Small intestine (tissue), 7 donors: Measurements from ENCODE around the gene GTSE1. TPM values are rescaled to one million over a fixed set of nuclear protein-coding genes. Genes with fewer than 3 reads are reported as not detected.

ENCODE experiments used
- DNase-seq, 2 donors: peaks; one replicate each; pipeline versions ENCODE4 v3.0.0 to v3.0.0-alpha.2; 2013
- FAIRE-seq: peaks from 2 replicates; lab custom pipeline; 2012; peaks lifted over from hg19 to GRCh38; lab: Jason Lieb, UNC
- H3K27ac ChIP-seq, 3 donors: one replicate each; pipeline ENCODE4 v1.5.1; 2013; ENCODE audit warnings: low read length in 2 of 3, mild to moderate bottlenecking in 2 of 3, control low read depth in 1 of 3, inconsistent platforms in 1 of 3, low read depth in 1 of 3, moderate library complexity in 1 of 3
- H3K27me3 ChIP-seq, 3 donors: one replicate each; pipeline ENCODE4 v1.6.1; 2013; ENCODE audit warnings: low read length in 3 of 3, inconsistent platforms in 1 of 3; ENCODE audit not compliant: control insufficient read depth in 3 of 3, insufficient read depth in 3 of 3
- H3K36me3 ChIP-seq, 3 donors: one replicate each; pipeline ENCODE4 v1.6.1; 2013; ENCODE audit warnings: low read length in 3 of 3, inconsistent platforms in 1 of 3, low read depth in 1 of 3, mild to moderate bottlenecking in 1 of 3, moderate library complexity in 1 of 3; ENCODE audit not compliant: control insufficient read depth in 3 of 3, insufficient read depth in 2 of 3
- H3K4me1 ChIP-seq, 3 donors: one replicate each; pipeline ENCODE4 v1.6.1; 2013; ENCODE audit warnings: low read length in 2 of 3, inconsistent platforms in 1 of 3, low read depth in 1 of 3, mild to moderate bottlenecking in 1 of 3, moderate library complexity in 1 of 3; ENCODE audit not compliant: control insufficient read depth in 3 of 3, insufficient read depth in 2 of 3
- H3K4me3 ChIP-seq, 3 donors: one replicate each; pipeline ENCODE4 v1.5.1; 2013; ENCODE audit warnings: low read length in 3 of 3, control low read depth in 1 of 3, inconsistent platforms in 1 of 3, low read depth in 1 of 3, mild to moderate bottlenecking in 1 of 3, moderate library complexity in 1 of 3
- H3K9me3 ChIP-seq, 2 donors: one replicate each; pipeline ENCODE4 v1.6.1; 2013; ENCODE audit warnings: low read depth in 1 of 2, low read length in 1 of 2; ENCODE audit not compliant: control insufficient read depth in 2 of 2, insufficient read depth in 1 of 2
- WGBS, 3 donors: extraction: QIAGEN DNeasy Blood & Tissue Kit; methylation state at CpG; one replicate each; pipeline ENCODE4 v1.1.7; 2013; 5-methylcytosine and 5-hydroxymethylcytosine counted together
- polyA plus RNA-seq, 4 donors: library from polyadenylated mRNA; stranded (reverse) in 3 of 4; unstranded in 1 of 4; fragments of 200-250 nt in 3 of 4; fragments of 120-200 nt in 1 of 4; gene quantifications; one replicate each; pipeline versions ENCODE4 v1.2.1 to v1.2.3, GENCODE V29; 2013
- donor health status: healthy with polysubstance abuse.
- donor health status: control.
- donor health status: control.
- donor health status: Bipolar disorder and iron deficiency.
- donor health status: healthy.

The GTSE1 gene
- polyA plus RNA-seq, 4 donors = 0.27 to 13.8 (median 5.1) TPM

DNA sequence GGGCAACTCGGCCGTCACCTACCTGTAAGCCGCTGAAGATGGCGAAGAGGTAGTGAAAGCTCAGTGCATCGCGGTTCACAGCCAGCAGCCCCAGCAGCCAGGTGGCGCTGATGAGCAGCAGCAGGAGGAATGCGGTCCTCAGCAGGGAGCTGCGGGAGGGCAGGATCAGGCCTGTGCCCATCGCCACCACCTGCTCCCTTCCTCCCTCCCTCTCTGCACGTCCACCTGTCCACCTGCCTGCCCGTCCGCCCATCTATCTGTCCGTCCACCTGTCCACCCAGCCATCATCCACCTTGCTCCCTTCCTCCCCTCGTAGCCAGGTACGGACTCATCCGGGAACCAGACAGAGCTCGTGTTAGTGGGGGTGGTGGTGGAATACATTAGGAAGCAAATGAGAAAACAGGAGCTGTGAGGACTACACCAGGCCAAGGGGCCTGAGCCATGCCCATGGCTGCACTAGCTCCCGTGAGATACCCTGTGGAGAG lies 71.1 kb downstream of the GTSE1 start:
- no peak overlapping the region for H3K4me3 ChIP-seq
- H3K36me3 ChIP-seq = peaks cover 0 to 40% (median 0%) of the 10 kb centered on the region in 3 donors
- WGBS, 3 donors = 29 to 41% (median 35%) methylated on average over 12 to 19 of the region's 19 CpGs
- H3K4me1 ChIP-seq = peaks cover 0 to 22% (median 3%) of the 10 kb centered on the region in 3 donors
- FAIRE-seq (no peak), DNase-seq (peak; percentile 74 to 83)
- H3K9me3 ChIP-seq = no peaks in the 10 kb centered on the region
- no peak overlapping the region for H3K27ac ChIP-seq
- H3K27me3 ChIP-seq = no peaks in the 10 kb centered on the region

DNA sequence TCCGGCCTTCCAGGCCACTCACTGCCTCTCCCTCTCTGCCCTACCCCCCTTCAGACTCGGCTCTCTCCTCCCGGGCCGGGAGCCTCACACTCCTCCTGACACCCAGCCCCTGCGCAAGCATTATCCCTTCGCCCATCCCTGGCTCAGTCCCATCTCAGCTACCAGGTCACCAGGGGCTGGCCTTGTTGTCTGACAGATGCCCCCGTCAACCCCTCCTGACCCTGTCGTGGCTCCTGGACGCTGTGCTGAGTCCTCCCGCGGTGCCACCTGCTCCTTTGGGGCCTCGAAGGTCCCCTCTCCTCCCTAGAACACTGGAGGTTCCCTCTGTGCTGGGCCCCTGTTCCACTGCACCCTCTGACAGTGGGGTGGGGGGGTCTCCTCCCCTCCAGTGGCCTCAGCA lies 71.8 kb downstream of the GTSE1 start:
- Histone ChIP-seq H3K4me3 (no peak overlapping the region), H3K27me3 (no peaks in the 10 kb centered on the region), H3K4me1 (peaks cover 0 to 17% (median 3%) of the 10 kb centered on the region in 3 donors), H3K9me3 (no peaks in the 10 kb centered on the region), H3K27ac (no peak overlapping the region), H3K36me3 (peaks cover 0 to 36% (median 0%) of the 10 kb centered on the region in 3 donors)
- no peak for FAIRE-seq
- WGBS, 3 donors = 81 to 87% (median 85%) methylated on average over 12 of the region's 12 CpGs
- DNase-seq = no peak

DNA sequence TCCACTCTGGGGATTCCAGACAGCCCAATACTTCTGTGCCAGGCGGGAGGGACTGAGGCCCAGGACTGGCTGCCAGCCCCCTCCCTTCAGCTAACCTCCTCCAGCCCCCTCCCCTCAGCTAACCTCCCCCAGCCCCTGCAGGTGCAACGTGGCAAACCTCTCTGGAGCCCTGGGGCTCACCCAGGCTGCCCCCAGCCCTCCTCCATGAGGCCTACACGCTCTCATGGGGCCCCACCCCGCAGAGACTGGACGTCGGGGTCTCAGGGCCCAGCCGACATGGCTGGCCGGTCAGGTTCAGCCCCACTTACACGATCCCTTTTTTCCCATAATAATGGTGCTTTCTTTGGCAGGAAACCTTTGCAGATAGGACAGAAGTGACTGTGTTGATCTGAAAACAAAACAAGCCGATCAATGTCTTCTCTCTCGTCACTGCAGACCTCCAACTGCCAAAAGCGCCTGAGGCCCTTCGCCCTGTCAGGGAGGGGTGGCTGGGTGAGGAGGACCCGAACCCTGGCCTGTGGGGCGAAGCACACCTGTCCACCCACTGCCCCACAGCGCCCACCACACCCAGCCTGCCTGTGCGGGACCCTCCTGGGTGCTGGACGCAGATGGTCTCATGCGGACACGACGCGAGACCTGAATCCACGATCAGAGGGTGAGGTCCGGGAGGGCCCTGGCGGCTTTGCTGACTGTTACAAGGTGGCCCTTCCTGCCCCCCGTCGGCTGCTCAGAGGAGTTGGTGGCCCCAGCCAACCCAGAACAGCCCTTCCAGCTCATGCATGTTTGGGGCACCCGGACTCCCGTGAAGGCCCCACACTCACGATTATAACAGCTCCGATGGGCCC lies 72.4 kb downstream of the GTSE1 start:
- H3K27me3 ChIP-seq = no peaks in the 10 kb centered on the region
- no peak overlapping the region for H3K4me3 ChIP-seq
- H3K4me1 ChIP-seq = peaks cover 3 to 17% (median 3%) of the 10 kb centered on the region in 3 donors
- WGBS, 3 donors = 91 to 92% (median 91%) methylated on average over 31 of the region's 31 CpGs
- H3K36me3 ChIP-seq = peaks cover 0 to 31% (median 0%) of the 10 kb centered on the region in 3 donors
- no peak overlapping the region for H3K27ac ChIP-seq
- no peaks in the 10 kb centered on the region for H3K9me3 ChIP-seq
- DNase-seq = no peak
- no peak for FAIRE-seq

DNA sequence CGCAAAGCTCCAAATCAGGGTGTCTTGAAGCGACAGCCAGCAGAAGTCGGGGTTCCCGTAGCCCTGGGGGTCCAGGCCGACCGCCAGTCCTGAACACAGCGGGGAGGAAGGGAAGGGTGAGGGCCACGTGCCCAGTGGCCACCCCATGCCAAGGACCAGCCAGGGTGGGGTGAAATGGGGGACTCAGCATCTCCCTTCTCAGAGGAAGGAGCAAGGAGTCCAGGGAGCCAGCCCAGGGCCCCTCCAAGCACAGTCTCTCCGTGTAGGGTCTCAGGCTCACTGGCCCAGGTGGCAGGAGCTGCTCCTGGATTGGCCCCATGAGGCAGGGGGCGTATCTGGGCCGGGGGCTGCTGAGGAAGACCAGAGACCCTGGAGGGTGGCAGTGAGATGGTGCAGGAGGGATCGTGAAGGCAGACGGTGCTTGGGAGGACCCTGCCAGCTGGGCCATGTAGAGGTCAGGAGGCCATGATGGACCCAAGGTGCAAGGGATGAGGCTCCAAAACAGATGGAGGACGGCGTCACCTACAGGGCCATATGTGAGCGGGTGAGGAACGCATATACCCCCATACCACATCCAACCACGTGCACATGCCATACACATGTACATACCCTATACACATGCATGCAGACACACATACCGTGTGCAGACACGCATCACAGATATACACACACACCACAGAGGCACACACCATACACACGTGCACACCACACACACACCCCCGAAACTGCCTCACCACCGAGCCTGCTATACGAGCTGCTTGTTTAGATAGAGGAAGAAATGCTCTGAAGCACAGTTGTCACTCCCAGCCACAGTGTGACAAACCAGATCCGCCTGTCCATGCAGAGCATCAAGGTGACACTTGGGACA lies 73.3 kb downstream of the GTSE1 start:
- H3K4me1 ChIP-seq = peaks cover 3 to 17% (median 5%) of the 10 kb centered on the region in 3 donors
- H3K9me3 ChIP-seq = peaks cover 0 to 7% of the 10 kb centered on the region in 2 donors
- H3K27me3 ChIP-seq = no peaks in the 10 kb centered on the region
- H3K36me3 ChIP-seq = peaks cover 0 to 27% (median 0%) of the 10 kb centered on the region in 3 donors
- DNase-seq = no peak
- no peak overlapping the region for H3K4me3 ChIP-seq
- WGBS, 3 donors = 70 to 80% (median 77%) methylated on average over 25 of the region's 25 CpGs
- H3K27ac ChIP-seq = peak overlapping the region in 1 of 3 donors; percentile 73
- no peak for FAIRE-seq

DNA sequence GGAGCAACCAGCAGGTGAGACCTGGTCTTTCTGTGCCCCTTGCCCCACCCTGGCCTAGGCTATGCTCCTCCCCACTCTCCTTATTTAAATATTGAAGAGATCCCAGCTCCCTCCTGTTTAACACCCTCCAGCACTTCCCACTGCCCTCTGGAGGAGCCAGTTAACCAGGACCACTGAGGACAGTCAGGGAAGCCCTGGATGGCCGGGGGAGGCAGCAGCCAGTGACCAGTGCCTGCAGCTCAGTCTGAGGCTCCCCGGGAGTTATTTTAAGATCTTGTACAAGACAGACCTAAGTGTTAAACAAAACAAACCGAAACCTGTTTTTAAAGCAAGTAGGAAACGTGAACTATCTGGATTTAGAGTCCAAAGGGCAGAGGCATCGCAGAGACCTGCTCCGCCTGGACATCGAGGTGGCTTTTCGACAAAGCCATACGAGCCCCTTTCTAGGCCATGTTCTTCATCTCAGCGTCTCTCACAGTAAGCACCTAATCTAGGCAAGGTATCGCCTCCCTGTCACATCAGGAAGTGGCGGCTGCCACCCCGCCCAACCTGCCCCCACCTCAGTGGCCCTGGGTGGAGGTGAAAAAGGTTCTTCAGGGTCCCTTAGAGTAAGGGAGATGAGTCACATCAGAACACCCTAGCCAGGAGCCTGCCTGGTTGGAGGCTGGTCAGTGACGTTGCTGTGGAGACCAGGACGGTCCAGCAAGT lies 74.1 kb downstream of the GTSE1 start:
- no peak for FAIRE-seq
- H3K4me3 ChIP-seq = no peak overlapping the region
- WGBS, 3 donors = 15 to 61% (median 41%) methylated on average over 15 of the region's 15 CpGs

DNA sequence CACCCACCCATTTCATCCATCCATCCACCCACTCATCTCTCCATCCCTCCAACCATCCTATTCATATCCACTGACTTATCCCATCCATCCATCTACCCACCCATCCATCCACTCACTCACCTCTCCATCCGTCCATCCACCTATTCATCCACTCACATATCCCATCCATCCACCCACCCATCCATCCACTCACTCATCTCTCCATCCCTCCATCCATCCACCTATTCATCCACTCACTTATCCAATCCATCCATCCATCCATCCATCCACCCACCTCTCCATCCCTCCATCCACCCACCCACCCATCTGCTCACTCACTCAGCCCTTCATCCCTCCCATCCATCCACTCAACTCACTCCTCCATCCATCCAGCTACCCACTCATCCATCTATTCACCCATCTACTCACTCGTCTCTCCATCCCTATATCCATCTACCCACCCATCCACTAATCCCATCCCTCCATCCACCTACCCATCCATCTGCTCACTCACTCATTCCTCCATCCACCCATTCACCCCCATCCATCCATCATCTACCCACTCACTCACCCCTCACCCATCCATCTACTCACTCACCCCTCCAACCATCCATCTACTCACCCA lies 75.1 kb downstream of the GTSE1 start:
- H3K27ac ChIP-seq = no peak overlapping the region
- WGBS, 3 donors = 87 to 89% (median 88%) methylated on average over 2 of the region's 2 CpGs
- H3K27me3 ChIP-seq = no peaks in the 10 kb centered on the region
- peaks cover 0 to 26% (median 0%) of the 10 kb centered on the region in 3 donors for H3K36me3 ChIP-seq
- FAIRE-seq (no peak), DNase-seq (no peak)
- peaks cover 3 to 18% (median 5%) of the 10 kb centered on the region in 3 donors for H3K4me1 ChIP-seq
- peaks cover 0 to 17% of the 10 kb centered on the region in 2 donors for H3K9me3 ChIP-seq
- H3K4me3 ChIP-seq = no peak overlapping the region

More for the DNA sequence above, 74.1 kb downstream of the GTSE1 start:
- Histone ChIP-seq H3K36me3 (peaks cover 0 to 23% (median 0%) of the 10 kb centered on the region in 3 donors), H3K27ac (peak overlapping the region in 1 of 3 donors; percentile 73), H3K4me1 (peaks cover 3 to 17% (median 5%) of the 10 kb centered on the region in 3 donors), H3K27me3 (no peaks in the 10 kb centered on the region), H3K9me3 (peaks cover 0 to 14% of the 10 kb centered on the region in 2 donors)
- DNase-seq = peak; percentile 68 to 76

DNA sequence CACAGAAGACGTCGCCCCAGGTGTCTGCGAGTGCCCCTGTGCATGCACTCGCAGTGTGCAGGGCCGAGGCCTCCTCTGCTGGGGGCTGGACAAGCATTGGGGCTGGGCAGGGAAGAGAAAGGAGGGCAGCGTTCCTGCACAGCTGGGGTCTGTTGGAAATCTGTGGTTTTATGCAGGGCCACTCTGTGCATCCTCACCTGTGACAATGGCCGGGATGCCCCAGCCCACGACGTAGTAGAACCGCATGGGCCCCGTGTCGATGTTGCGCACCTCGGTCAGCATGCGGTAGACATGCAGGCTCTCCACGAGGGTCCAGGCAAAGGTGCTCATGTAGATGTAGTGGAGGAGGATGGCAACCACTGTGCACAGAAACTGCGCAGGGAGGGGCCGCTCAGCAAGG lies 76.0 kb downstream of the GTSE1 start:
- Histone ChIP-seq H3K27ac (no peak overlapping the region), H3K4me1 (peaks cover 3 to 27% (median 5%) of the 10 kb centered on the region in 3 donors), H3K4me3 (no peak overlapping the region), H3K9me3 (peaks cover 0 to 19% of the 10 kb centered on the region in 2 donors), H3K36me3 (peaks cover 0 to 28% (median 0%) of the 10 kb centered on the region in 3 donors), H3K27me3 (no peaks in the 10 kb centered on the region)
- DNase-seq (no peak), FAIRE-seq (no peak)
- 80 to 93% (median 85%) methylated on average over 18 of the region's 18 CpGs for WGBS, 3 donors
